Activated naive CD4-positive, alpha-beta T cell treated with anti-CD3 and anti-CD28 coated beads, Interleukin-2, amount 50 U/mL, for 16 hours (primary cell): ENCODE data around the gene EIF1B.
"Not testable (repeated sequence)": the region's sequence is repeated elsewhere in the genome, so short reads cannot be mapped to it uniquely, and the experiment has no call there.

Experiments
- DNase-seq: peaks from one replicate; pipeline ENCODE4 v3.0.0-alpha.2; 2020

EIF1B gene

GRCh38 chr3:40309418-40309924 lies at the start of gene EIF1B:
EIF1B (plus strand) TSS chr3:40309707; CDS start chr3:40309942, 235 bp downstream.
- DNase-seq, result peak; percentile 98

DNA sequence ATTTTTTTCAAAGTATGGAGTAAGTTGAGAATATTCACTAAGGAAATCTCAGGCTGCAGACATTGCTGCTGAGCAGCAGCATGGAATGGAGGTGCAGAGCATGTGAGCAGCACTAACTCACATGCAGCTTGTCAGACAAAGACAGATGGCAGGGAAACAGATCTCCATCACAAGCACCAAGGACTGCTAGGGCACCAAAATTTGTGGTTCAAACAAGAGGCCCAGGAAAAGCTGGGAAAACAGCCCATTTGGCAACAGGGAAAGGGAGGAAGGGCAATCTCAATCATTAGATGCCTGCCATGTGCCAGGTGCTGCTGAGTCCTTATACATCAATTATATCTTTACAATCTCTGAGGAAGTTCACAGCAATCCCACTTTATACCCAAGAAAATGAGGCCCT lies 47.2 kb upstream of the EIF1B start:
- no peak for DNase-seq

GRCh38 chr3:40264451-40264850 lies 45.1 kb upstream of the EIF1B start:
- no peak for DNase-seq

GRCh38 chr3:40265181-40265580 lies 44.3 kb upstream of the EIF1B start:
- DNase-seq, result no peak

DNA sequence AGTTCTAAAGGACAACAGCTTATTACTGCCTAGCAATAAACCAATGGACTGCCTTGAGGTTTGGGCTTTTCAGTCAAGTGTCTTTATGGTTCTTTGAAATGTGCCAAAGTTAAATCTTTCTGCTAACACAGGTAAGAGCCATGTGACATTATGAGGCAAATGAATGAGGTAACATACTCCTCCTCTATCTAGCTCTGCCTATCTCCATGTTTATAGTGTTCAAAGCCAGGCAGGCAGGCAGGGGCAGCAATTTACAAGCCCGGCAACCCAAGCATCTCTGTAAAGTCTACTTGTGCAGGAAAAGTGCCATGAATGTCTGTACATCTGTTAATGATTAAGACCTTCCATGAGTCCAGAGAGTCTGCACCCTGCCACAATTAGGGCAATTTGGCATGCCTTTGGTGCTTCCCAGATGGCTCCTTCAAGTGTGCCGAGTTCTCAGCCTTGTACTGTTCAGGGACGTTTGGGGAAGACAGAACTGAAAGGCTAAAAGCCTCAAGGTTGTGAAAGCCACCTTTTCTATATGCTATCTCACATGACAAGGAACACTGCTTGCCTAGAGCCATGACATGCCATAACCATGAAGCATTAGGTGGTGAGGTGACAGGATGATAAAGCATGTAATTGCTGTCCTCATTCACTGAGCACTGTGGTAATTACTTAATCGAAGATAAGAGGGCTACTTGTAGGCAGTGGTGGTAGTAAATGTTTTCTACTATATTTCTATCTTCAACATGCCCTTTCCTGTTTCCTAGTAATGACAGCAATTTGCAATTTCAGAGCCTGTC lies 41.4 kb upstream of the EIF1B start:
- no peak for DNase-seq

GRCh38 chr3:40268802-40269524 lies 40.5 kb upstream of the EIF1B start:
- no peak for DNase-seq

DNA sequence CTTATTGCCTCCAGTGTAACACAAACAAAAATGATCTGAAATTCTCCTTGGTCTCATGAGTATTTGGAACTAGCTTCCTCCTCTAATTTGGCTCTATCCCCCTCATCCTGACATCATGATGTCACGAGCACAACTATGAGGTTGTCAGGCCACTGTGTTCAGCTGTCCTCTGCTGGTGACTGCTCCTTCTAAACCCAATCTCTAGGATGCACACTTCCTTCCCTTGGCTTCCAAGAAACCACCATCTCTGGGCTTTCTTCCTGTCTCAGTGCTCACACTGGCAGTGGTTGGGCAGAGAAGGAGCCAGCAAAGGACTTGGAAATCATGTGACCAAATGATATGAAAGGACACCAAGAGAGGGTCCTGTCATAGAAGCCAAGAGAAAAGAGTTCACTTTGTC lies 30.7 kb upstream of the EIF1B start:
- no peak for DNase-seq

GRCh38 chr3:40281995-40282394 lies 27.5 kb upstream of the EIF1B start:
- DNase-seq, result no peak

- DNase-seq, result not testable (repeated sequence)
These were observed 26.4 kb upstream of the EIF1B start for GRCh38 chr3:40283057-40283456.

DNA sequence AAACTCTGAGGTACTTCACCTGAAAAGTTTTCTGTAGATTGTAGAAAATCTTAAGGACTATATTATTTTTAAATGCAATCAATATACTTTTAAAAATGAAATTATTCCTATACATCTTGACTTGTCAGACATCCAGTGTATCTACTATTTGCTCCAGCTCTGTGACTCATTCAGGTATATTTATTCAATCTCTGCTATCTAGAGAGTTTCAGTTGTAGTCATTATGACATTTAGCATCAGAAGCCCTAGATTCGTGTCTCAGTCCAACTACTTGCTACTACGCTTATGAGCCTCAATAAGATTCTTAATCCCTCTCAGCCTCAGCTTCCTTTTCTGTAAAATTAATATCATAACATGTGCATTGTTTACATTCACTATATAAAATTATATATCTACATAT lies 22.3 kb upstream of the EIF1B start:
- DNase-seq, result no peak

GRCh38 chr3:40290396-40290795 lies 19.1 kb upstream of the EIF1B start:
- no peak for DNase-seq

GRCh38 chr3:40291471-40291870 lies 18.0 kb upstream of the EIF1B start:
- no peak for DNase-seq

DNA sequence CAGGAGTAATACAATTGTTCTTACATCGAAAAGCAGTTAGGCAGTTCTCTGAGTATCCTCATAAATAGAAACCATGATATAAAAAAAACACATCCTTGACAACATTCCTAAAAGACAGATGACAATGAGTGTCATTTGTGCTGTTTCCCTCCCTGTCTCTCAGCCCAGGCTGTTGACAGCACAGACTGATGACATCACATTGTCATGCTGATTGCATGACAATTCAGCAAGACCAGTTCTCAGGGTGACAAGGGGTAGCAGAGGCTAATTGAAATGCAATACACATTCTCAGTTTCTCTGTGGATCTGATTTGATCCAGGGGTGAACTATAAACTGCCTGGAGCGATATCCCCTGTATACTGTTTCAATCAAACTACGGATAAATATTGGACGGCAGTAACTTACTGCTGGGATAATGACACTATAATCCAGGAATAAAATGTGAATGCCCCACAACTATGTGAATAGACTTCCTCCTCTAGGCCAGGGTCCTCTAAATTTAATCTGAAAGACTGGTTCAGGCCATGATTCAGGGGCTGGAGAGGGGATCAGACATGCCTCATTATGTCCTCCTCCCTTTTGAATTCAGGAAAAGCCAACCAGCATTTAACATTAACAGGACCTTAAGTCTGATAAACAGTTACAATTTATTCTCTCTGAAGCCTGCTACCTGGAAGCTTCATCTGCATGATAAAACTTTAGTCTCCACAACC lies 16.7 kb upstream of the EIF1B start:
- no peak for DNase-seq

- DNase-seq, result no peak
These were observed 15.1 kb upstream of the EIF1B start for GRCh38 chr3:40294434-40294833.

DNA sequence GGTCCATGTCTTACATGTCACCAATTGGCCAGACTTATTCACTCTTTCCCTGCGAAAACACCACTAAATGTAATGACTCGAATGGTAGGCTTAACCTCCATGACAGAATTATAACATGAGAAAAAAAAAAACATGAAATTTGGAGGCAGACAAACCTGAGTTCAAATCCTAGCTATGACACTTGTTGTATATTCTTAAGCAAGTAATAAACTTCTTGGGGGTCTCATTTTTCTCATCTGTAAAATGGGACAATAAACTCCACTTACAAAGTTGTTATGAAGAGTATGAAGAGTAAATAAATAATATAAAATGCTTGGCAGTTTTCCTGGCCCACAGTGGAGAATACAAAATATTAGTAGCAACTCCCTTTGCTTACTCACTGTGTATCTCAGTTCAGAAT lies 11.4 kb upstream of the EIF1B start:
- no peak for DNase-seq

GRCh38 chr3:40299130-40299720 lies 10.3 kb upstream of the EIF1B start:
- DNase-seq, result no peak

DNA sequence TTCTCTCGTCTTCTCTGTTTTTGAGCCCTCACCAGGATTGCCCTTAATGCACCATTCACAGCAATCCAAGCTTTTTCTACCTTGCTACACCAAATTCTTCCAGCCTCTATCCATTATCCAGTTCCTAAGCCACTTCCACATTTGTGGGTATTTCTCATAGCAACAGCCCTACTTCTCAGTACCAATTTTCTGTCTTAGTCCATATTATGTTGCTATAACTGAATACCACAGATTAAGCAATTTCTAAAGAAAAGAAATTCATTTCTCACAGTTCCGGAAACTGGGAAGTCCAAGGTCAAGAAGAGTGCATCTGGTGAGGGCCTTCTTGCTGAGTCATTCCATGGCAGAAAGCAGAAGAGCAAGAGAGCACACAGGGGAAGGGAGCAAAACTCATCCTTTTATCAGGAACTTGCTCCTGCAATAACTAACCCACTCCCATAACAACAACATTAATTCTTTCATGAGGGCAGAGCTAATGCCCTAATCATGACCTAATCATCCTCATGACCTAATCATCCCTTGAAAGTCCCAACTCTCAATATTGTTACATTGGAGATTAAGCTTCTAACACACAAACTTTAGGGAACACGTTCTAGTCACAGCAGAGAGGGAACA lies 9.7 kb upstream of the EIF1B start:
- DNase-seq, result no peak

DNA sequence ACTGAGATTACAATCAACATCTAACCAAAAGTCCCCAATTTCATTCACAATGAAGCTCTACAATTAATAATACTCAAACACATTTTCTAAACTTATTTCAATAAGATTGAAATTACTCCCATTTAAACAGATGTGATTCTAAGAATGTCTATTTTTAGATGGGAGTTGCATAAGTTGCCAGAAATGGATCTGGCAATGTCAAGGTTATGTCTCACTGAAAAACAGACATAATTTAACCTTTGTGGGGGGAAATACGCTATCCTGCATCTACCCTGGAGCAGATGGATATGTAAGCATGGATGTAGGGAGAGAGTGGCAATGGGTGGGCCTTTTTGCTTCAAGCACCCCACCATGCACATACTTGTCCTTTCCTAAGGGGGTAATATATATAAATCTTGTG lies 6.7 kb upstream of the EIF1B start:
- no peak for DNase-seq

- DNase-seq, result no peak
These were observed 5.2 kb upstream of the EIF1B start for GRCh38 chr3:40304352-40304751.

DNA sequence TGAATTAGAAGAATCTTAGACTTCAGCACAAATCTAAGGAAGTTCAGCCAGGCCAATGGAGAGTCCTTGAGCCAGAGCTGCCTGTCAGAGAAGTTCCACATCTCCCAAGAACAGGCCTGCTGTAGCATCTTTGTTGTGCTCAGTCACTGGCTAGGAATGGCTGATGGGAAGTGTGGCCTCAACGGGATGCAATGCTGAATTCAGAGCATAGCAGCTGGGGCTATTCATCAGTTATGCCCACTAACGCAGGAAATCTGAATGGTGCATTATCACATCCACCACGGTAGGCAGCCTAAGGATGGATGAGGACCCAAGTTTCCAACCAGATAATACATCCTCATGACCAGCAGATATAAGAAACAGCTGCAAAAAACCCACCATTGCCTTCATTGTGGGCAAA lies 3.2 kb upstream of the EIF1B start:
- no peak for DNase-seq

- DNase-seq, result no peak
These were observed 2.3 kb upstream of the EIF1B start for GRCh38 chr3:40307176-40307575.

GRCh38 chr3:40308725-40309417 lies 636 bp upstream of the EIF1B start:
- no peak for DNase-seq
